Suprapubic skin (tissue), 4 donors: ENCODE results near the gene CCDC85C. TPM values are rescaled to one million over a fixed set of nuclear protein-coding genes. Genes with fewer than 3 reads are reported as not detected.

Experiments
- DNase-seq, 2 donors: peaks; one replicate each; pipeline ENCODE4 v3.0.0-alpha.2; 2019; ENCODE audit warnings: low spot score in 2 of 2
- H3K27ac ChIP-seq: fragments of 200-600 bp; sonication (generic); one replicate; pipeline ENCODE4 v1.5.1; 2019
- H3K27me3 ChIP-seq: fragments of 200-600 bp; sonication (generic); one replicate; pipeline ENCODE4 v1.5.1; 2019
- H3K36me3 ChIP-seq: fragments of 200-600 bp; sonication (generic); one replicate; pipeline ENCODE4 v1.5.1; 2019
- H3K4me1 ChIP-seq: fragments of 200-600 bp; sonication (generic); one replicate; pipeline ENCODE4 v1.5.1; 2019
- H3K4me3 ChIP-seq: fragments of 200-600 bp; sonication (generic); one replicate; pipeline ENCODE4 v1.5.1; 2019; ENCODE audit warnings: mild to moderate bottlenecking
- H3K9me3 ChIP-seq: fragments of 200-600 bp; sonication (generic); one replicate; pipeline ENCODE4 v1.5.1; 2019
- EP300 ChIP-seq: sonication (generic); formaldehyde crosslinking; IDR thresholded peaks from one replicate; pipeline ENCODE4 v1.6.1; 2017; ENCODE audit warnings: antibody characterized with exemption
- POLR2A ChIP-seq, 2 donors: fragments of 450-650 bp; IDR thresholded peaks; one replicate each; pipeline ENCODE4 v1.6.1; 2017; ENCODE audit warnings: antibody characterized with exemption in 2 of 2, mild to moderate bottlenecking in 2 of 2, moderate library complexity in 2 of 2
- POLR2AphosphoS5 ChIP-seq, 3 donors: sonication (generic); formaldehyde crosslinking; IDR thresholded peaks; one replicate each; pipeline ENCODE4 v1.6.1; 2017; ENCODE audit warnings: antibody characterized with exemption in 3 of 3
- WGBS: methylation state at CpG from one replicate; pipeline ENCODE4 v1.1.5; 2018; 5-methylcytosine and 5-hydroxymethylcytosine counted together
- total RNA-seq, 4 donors: library from RNA; depleted of rRNA; stranded (reverse); fragments of >200 nt; gene quantifications; one replicate each; pipeline ENCODE4 v1.1.0, GENCODE V29; 2016
- TF ChIP-seq, protein P1 (sequence below), 2 donors: fragments of 200-600 bp in 1 of 2; fragments of 450-650 bp in 1 of 2; sonication (generic) in 1 of 2; IDR thresholded peaks; one replicate each; pipeline ENCODE4 v1.5.1; 2016 to 2019; ENCODE audit warnings: antibody characterized with exemption in 2 of 2, mild to moderate bottlenecking in 1 of 2, moderate library complexity in 1 of 2

The CCDC85C gene
- total RNA-seq, 4 donors from 2014 or later: 18.8 to 53.2 (median 48.0) TPM

- peaks cover 2% of the 10 kb centered on the region for H3K36me3 ChIP-seq
- WGBS: 78% methylated on average over 9 of the region's 9 CpGs
- no peak overlapping the region for H3K27ac ChIP-seq
- DNase-seq: no peak
- H3K4me1 ChIP-seq: peaks cover 5% of the 10 kb centered on the region
- H3K4me3 ChIP-seq: no peak overlapping the region
- H3K27me3 ChIP-seq: no peaks in the 10 kb centered on the region
- TF ChIP-seq POLR2A (IDR thresholded peaks at IDR 0.05) (no peak), EP300 (no peak), POLR2AphosphoS5 (IDR thresholded peaks at IDR 0.05) (no peak)
- TF ChIP-seq, protein P1, sequence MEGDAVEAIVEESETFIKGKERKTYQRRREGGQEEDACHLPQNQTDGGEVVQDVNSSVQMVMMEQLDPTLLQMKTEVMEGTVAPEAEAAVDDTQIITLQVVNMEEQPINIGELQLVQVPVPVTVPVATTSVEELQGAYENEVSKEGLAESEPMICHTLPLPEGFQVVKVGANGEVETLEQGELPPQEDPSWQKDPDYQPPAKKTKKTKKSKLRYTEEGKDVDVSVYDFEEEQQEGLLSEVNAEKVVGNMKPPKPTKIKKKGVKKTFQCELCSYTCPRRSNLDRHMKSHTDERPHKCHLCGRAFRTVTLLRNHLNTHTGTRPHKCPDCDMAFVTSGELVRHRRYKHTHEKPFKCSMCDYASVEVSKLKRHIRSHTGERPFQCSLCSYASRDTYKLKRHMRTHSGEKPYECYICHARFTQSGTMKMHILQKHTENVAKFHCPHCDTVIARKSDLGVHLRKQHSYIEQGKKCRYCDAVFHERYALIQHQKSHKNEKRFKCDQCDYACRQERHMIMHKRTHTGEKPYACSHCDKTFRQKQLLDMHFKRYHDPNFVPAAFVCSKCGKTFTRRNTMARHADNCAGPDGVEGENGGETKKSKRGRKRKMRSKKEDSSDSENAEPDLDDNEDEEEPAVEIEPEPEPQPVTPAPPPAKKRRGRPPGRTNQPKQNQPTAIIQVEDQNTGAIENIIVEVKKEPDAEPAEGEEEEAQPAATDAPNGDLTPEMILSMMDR (IDR thresholded peaks at IDR 0.05): no peak
- H3K9me3 ChIP-seq: no peaks in the 10 kb centered on the region
These were observed 64.5 kb downstream of the CCDC85C start for GRCh38 chr14:99539491-99539890.

- Histone ChIP-seq H3K4me3 (no peak overlapping the region), H3K9me3 (no peaks in the 10 kb centered on the region), H3K36me3 (peaks cover 2% of the 10 kb centered on the region), H3K27ac (no peak overlapping the region), H3K27me3 (no peaks in the 10 kb centered on the region), H3K4me1 (peaks cover 5% of the 10 kb centered on the region)
- DNase-seq: no peak
- TF ChIP-seq POLR2AphosphoS5 (IDR thresholded peaks at IDR 0.05): no peak
- TF ChIP-seq, protein P1 (IDR thresholded peaks at IDR 0.05): no peak
- 75% methylated on average over 5 of the region's 5 CpGs for WGBS
These were observed 65.3 kb downstream of the CCDC85C start for GRCh38 chr14:99538733-99539132.

- 81% methylated on average over 9 of the region's 9 CpGs for WGBS
- DNase-seq: no peak
- H3K27ac ChIP-seq: no peak overlapping the region
- no peaks in the 10 kb centered on the region for H3K9me3 ChIP-seq
- peaks cover 5% of the 10 kb centered on the region for H3K4me1 ChIP-seq
- no peak overlapping the region for H3K4me3 ChIP-seq
- H3K36me3 ChIP-seq: peaks cover 2% of the 10 kb centered on the region
- H3K27me3 ChIP-seq: no peaks in the 10 kb centered on the region
- TF ChIP-seq POLR2AphosphoS5 (IDR thresholded peaks at IDR 0.05) (no peak), EP300 (no peak), POLR2A (IDR thresholded peaks at IDR 0.05) (no peak)
- TF ChIP-seq, protein P1 (IDR thresholded peaks at IDR 0.05): no peak
These were observed 65.7 kb downstream of the CCDC85C start for GRCh38 chr14:99538275-99538674.

DNA sequence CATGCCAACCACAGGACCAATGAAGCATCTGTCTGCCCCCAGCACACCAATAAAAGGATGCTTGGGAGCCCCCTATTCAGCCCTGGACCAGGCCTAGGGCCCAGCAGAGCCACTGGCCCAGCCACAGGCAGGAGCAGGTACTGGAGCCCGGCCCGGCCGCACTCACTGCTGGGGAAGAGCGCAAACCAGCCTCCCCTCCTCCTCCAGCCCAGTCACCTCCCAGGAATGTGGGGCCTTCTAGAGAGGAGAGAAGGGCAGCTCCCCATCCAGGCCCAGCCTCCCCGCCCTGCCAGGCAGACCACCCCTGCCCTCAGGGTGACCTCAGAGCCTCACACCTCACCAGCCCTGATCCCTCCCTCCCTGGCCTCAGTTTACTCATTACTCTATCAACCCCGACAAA lies 66.6 kb downstream of the CCDC85C start:
- Histone ChIP-seq H3K4me3 (no peak overlapping the region), H3K9me3 (no peaks in the 10 kb centered on the region), H3K4me1 (peaks cover 7% of the 10 kb centered on the region), H3K27me3 (no peaks in the 10 kb centered on the region), H3K36me3 (peaks cover 2% of the 10 kb centered on the region), H3K27ac (no peak overlapping the region)
- WGBS: 86% methylated on average over 1 of the region's 6 CpGs
- DNase-seq: no peak
- TF ChIP-seq POLR2A (IDR thresholded peaks at IDR 0.05) (no peak), EP300 (no peak), POLR2AphosphoS5 (IDR thresholded peaks at IDR 0.05) (no peak)
- TF ChIP-seq, protein P1 (IDR thresholded peaks at IDR 0.05): no peak

DNA sequence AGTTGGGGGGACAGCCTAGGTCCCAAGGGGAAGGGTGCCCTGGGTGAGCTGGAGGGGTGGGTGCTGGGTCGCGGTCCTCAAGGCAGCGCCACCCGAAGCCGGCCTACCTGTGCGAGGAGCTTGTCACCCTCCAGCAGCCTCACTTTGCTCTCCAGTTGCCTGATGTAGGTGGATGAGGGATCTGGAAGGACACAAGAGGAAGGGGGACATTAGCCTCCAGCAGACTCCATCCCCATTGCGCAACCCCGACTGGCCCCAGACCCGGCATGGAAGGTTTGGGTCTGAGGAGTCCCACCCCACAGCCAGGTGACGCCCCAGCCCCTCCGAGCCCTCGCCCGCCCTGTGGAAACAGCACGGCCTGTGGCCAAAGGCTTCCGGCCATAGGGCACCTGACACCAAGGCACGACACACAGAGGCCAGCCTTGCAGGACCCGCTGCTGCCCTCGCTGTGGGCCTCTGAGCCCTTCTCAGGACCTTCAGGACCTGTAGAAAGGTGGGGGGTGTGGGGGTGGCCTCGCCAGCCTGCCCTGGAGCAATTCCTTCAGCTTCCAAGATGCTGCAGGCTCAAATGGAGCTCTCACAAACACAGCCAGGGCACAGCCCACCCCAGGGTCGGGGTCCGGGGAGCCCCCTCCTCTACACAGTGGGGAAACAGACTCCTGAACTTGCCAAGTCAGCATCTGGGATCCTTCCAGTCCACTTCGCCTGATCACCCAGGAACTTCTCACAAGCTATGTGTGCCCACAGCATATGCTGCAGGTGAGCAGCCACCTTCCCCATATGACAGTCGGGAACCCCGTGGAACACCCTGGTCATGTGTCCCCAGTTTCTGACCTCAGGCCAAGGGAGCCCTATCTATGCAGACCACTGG lies 67.9 kb downstream of the CCDC85C start:
- Histone ChIP-seq H3K27me3 (no peaks in the 10 kb centered on the region), H3K4me3 (no peak overlapping the region), H3K36me3 (peaks cover 2% of the 10 kb centered on the region), H3K27ac (no peak overlapping the region), H3K4me1 (peaks cover 10% of the 10 kb centered on the region), H3K9me3 (no peaks in the 10 kb centered on the region)
- WGBS: 93% methylated on average over 18 of the region's 24 CpGs
- TF ChIP-seq, protein P1 (IDR thresholded peaks at IDR 0.05): no peak
- TF ChIP-seq EP300 (no peak), POLR2A (IDR thresholded peaks at IDR 0.05) (no peak), POLR2AphosphoS5 (IDR thresholded peaks at IDR 0.05) (no peak)
- no peak for DNase-seq
